Adrenal gland (tissue), 12 donors: ENCODE data around the gene PKDREJ. TPM values are rescaled to one million over a fixed set of nuclear protein-coding genes. Genes with fewer than 3 reads are reported as not detected.

ENCODE experiments used
- DNase-seq, 7 donors: peaks; one replicate each; pipeline ENCODE4 v3.0.0-alpha.2; 2019 to 2020
- H3K27ac ChIP-seq, 5 donors: fragments of 200-600 bp; sonication (generic) in 4 of 5; 1 replicate in 3 of 5; 2 replicates in 2 of 5; pipeline versions ENCODE4 v1.5.1 to v1.8.0; 2016 to 2020; ENCODE audit warnings: mild to moderate bottlenecking in 1 of 5
- H3K27me3 ChIP-seq: fragments of 200-600 bp; 2 replicates; pipeline ENCODE4 v1.8.0; 2021
- H3K36me3 ChIP-seq, 2 donors: fragments of 200-600 bp; replicated peaks in 1 of 2; 1 replicate in 1 of 2; 2 replicates in 1 of 2; pipeline versions ENCODE4 v1.5.1 to v1.8.0; 2018 to 2022
- H3K4me1 ChIP-seq, 2 donors: fragments of 200-600 bp; replicated peaks in 1 of 2; 1 replicate in 1 of 2; 2 replicates in 1 of 2; pipeline versions ENCODE4 v1.5.1 to v1.8.0; 2018 to 2021
- H3K4me3 ChIP-seq, 4 donors: fragments of 200-600 bp; sonication (generic) in 3 of 4; one replicate each; pipeline ENCODE4 v1.5.1; 2016 to 2018
- H3K9me3 ChIP-seq, 3 donors: fragments of 200-600 bp; sonication (generic) in 1 of 3; replicated peaks in 1 of 3; 1 replicate in 2 of 3; 2 replicates in 1 of 3; pipeline versions ENCODE4 v1.5.1 to v1.8.0; 2016 to 2021
- CTCF ChIP-seq, 6 experiments: fragments of 450-650 bp in 4 of 6; fragments of 200-600 bp in 2 of 6; sonication (generic) in 1 of 6; IDR thresholded peaks; 1 replicate in 5 of 6; 2 replicates in 1 of 6; pipeline versions ENCODE4 v1.5.1 to v1.8.0; 2016 to 2021; ENCODE audit warnings: antibody characterized with exemption in 6 of 6, mild to moderate bottlenecking in 2 of 6, moderate library complexity in 1 of 6
- POLR2A ChIP-seq, 2 donors: fragments of 450-650 bp; IDR thresholded peaks; one replicate each; pipeline ENCODE4 v1.6.1; 2017; ENCODE audit warnings: antibody characterized with exemption in 2 of 2, mild to moderate bottlenecking in 2 of 2, moderate library complexity in 1 of 2
- WGBS, 4 donors: extraction: QIAGEN DNeasy Blood & Tissue Kit in 2 of 4; methylation state at CpG; one replicate each; pipeline versions ENCODE4 v1.1.5 to v1.1.7; 2013 to 2017; 5-methylcytosine and 5-hydroxymethylcytosine counted together
- intact Hi-C, 2 donors: fragments of 100-400 bp; cut with DNase I; formaldehyde crosslinking; loops; one replicate each; pipeline versions ENCODE4 v1.14.1 to v1.15.0; 2022 to 2023
- polyA plus RNA-seq, 3 donors: library from polyadenylated mRNA; stranded (reverse); fragments of 200-250 nt in 2 of 3; fragments of 350-450 nt in 1 of 3; fragmentation: Illumina TruSeq in 1 of 3; extraction: RNeasy Lipid Tissue Mini Kit (QIAGEN cat#74804) in 1 of 3; gene quantifications; one replicate each; pipeline ENCODE4 v1.2.3, GENCODE V29; 2013 to 2014
- total RNA-seq, 9 donors: library from RNA; depleted of rRNA in 4 of 9; stranded (reverse); fragments of >200 nt in 4 of 9; fragments of 120-200 nt in 1 of 9; fragmentation: NEBNext Ultra II Directional in 1 of 9; extraction: Animal tissue kit (Norgen Biotek cat#: 25700) in 1 of 9; gene quantifications; one replicate each; pipeline versions ENCODE4 v1.1.0 to v1.2.4, GENCODE V29; 2013 to 2023
- donor health status: healthy with polysubstance abuse.
- donor health status: Bipolar disorder and iron deficiency.
- donor health status: DM: yes; HTN: yes; CAD: no.
- donor health status: DM: no; HTN: no; CAD: no.
- donor health status: DM: no; HTN: no; CAD: no.
- donor health status: DM: yes; HTN: yes; CAD: no.

PKDREJ gene
- total and polyA plus RNA-seq, 12 donors: under 0.01 to 0.11 (median 0.05) TPM; not detected in 2

GRCh38 chr22:46294784-46295183 is 31.6 kb upstream of the PKDREJ start:
- intact Hi-C loops: loop anchor here in 1 of 2 donors (10.0 kb wide), 1 partner anchor 160 kb away; no protein-coding TSS in a partner anchor

GRCh38 chr22:46293577-46294260 is 30.6 kb upstream of the PKDREJ start:
- Histone ChIP-seq H3K4me3 (no peak overlapping the region), H3K27me3 (no peaks in the 10 kb centered on the region), H3K27ac (peak overlapping the region in 2 of 5 donors; percentile 74), H3K36me3 (peaks cover 0 to 29% of the 10 kb centered on the region in 2 donors), H3K4me1 (peaks cover 15 to 17% of the 10 kb centered on the region in 2 donors), H3K9me3 (no peaks in the 10 kb centered on the region)
- intact Hi-C loops: loop anchor here in 1 of 2 donors (10.0 kb wide), 1 partner anchor 159 kb away; no protein-coding TSS in a partner anchor
- no peak for TF ChIP-seq CTCF (IDR thresholded peaks at IDR 0.05)
- peak in 5 of 7 donors; percentile 52 to 73 (median 67) for DNase-seq
- 78 to 87% (median 86%) methylated on average over 5 to 11 of the region's 11 CpGs for WGBS, 4 donors

More at GRCh38 chr22:46294784-46295183, 31.6 kb upstream of the PKDREJ start:
- Histone ChIP-seq H3K9me3 (no peaks in the 10 kb centered on the region), H3K27ac (no peak overlapping the region), H3K4me1 (peaks cover 15 to 17% of the 10 kb centered on the region in 2 donors), H3K4me3 (no peak overlapping the region), H3K27me3 (no peaks in the 10 kb centered on the region), H3K36me3 (peaks cover 0 to 24% of the 10 kb centered on the region in 2 donors)
- TF ChIP-seq POLR2A (IDR thresholded peaks at IDR 0.05) (no peak), CTCF (IDR thresholded peaks at IDR 0.05) (no peak)
- 89 to 100% (median 91%) methylated on average over 2 of the region's 2 CpGs for WGBS, 4 donors
- DNase-seq: no peak

DNA sequence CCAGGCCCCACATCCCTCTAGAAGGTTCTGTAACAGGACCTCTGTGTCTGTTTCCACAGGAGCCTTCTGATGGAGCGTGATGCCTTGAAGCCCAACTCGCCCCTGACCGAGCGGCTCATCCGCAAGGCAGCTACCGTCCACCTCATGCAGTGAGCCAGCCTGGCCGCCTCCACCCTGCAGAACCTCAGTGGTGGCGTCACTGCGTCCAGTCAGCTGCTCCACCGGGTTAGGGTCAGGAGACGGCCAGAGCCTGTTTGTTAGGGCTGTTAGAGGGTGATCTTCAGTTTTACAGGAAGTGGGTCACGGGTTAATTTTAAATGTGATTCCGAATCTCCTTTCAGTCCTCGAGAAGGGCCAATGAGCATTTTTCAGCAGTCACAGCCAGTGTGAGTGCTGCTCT is 29.6 kb upstream of the PKDREJ start:
- DNase-seq: peak in 4 of 7 donors; percentile 41 to 61 (median 50)
- H3K9me3 ChIP-seq: no peaks in the 10 kb centered on the region
- TF ChIP-seq CTCF (IDR thresholded peaks at IDR 0.05) (no peak), POLR2A (IDR thresholded peaks at IDR 0.05) (no peak)
- no peaks in the 10 kb centered on the region for H3K27me3 ChIP-seq
- H3K36me3 ChIP-seq: peaks cover 0 to 29% of the 10 kb centered on the region in 2 donors
- peak overlapping the region in 3 of 5 donors; percentile 22 to 74 (median 74) for H3K27ac ChIP-seq
- peaks cover 15 to 17% of the 10 kb centered on the region in 2 donors for H3K4me1 ChIP-seq
- 83 to 94% (median 91%) methylated on average over 9 to 14 of the region's 14 CpGs for WGBS, 4 donors
- intact Hi-C loops: loop anchor here in 1 of 2 donors (10.0 kb wide), 1 partner anchor 158 kb away; no protein-coding TSS in a partner anchor
- no peak overlapping the region for H3K4me3 ChIP-seq

- Histone ChIP-seq H3K36me3 (peaks cover 0 to 34% of the 10 kb centered on the region in 2 donors), H3K27me3 (no peaks in the 10 kb centered on the region), H3K9me3 (no peaks in the 10 kb centered on the region), H3K4me3 (no peak overlapping the region), H3K4me1 (peaks cover 12 to 13% of the 10 kb centered on the region in 2 donors), H3K27ac (peak overlapping the region in 3 of 5 donors; percentile 22 to 74 (median 74))
- no peak for TF ChIP-seq POLR2A (IDR thresholded peaks at IDR 0.05)
- no peak for TF ChIP-seq CTCF (IDR thresholded peaks at IDR 0.05)
- DNase-seq: no peak
- intact Hi-C loops: loop anchor here in 1 of 2 donors (10.0 kb wide), 1 partner anchor 157 kb away; no protein-coding TSS in a partner anchor
- WGBS, 4 donors: 80 to 99% (median 95%) methylated on average over 3 of the region's 3 CpGs
Observed at GRCh38 chr22:46292173-46292572, 29.0 kb upstream of the PKDREJ start.
